ENCODE results near the gene KDM6B.
A peak's percentile ranks its signal among the peaks of the same experiment; 100 is the strongest.

KDM6B gene

DNA sequence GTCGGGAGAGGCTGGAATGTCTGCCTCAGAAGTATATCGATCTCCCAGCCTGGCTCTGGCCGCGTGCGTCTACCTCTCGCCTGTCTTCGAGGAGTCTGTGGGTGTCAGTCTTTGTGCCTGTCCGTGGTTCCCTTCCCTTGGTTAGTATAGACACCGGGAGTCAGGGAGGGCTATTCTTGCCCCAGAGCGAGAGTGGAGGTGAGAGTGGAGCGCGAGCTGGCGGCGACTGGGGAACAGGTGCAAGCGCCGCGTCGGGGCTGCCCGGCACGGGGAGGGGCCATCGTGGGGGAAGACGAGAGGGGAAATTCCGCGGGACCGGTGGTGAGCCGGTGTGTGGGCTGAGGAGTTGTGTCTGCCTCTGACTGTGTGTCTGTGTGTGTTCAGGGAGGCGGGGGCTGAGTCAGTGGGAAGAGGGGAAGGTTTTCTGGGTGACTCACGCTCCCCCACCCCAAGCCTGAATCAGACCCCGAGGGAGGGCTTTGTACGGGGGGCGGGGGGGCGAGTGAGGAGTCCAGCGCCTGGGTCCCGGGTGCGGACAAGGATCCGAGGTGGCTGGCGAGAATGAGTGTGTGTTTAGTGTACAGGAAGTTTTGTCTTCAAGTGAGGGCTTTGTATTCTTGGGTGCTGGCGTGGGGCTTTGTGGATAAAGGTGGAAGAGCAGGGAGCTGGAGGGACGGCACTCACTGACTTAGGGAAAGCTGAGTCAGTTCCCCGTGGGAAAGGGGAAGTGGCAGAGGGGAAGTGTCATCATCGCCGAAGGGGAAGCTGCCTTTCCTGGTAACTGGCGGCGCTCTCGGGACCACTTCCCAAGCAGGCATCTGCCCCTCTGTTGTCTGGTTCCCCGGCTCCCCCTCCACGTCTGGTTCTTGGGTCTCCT, 8.6 kb downstream of the KDM6B start:
- peak; percentile 99 for DNase-seq

- no peak for DNase-seq
These were observed 9.2 kb downstream of the KDM6B start for GRCh38 chr17:7843257-7843535.

DNA sequence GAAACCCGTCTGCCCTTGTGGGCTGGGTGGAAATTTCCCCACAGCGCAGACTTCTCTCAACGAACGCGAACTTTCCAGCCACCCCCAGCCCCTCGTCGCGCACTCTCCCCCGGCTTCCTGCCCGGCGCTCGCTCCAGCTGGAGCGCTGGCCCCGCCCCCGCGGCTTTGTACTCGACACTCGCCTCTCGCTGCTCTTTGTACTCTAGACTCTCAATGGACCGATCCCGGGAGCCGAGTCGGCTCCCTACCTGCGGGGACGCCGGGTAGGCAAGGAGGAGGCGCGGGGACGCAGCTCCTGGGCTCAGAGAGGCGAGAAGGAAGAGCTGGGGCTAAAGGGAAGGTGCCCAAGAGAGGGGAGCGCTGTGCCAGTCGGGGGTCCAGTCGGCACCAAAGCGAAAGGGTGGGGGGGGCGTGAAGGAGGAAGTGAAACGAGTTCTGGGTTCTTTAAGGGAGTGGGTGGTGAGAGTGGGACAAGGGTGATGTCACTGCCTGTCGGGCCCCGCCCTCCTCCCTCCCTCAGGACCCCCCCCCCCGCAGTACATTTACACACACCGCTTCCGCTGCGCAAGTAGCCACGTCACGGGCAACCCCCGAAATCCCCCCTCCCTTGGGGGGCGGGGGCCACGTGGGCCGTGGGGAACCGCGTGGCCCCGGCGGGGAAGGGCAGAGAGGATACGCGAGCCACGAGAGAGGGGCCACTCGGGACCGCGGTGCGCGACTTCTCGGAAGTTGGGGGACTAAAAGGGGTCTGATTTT, 9.7 kb downstream of the KDM6B start:
- DNase-seq, result peak; percentile 91

DNA sequence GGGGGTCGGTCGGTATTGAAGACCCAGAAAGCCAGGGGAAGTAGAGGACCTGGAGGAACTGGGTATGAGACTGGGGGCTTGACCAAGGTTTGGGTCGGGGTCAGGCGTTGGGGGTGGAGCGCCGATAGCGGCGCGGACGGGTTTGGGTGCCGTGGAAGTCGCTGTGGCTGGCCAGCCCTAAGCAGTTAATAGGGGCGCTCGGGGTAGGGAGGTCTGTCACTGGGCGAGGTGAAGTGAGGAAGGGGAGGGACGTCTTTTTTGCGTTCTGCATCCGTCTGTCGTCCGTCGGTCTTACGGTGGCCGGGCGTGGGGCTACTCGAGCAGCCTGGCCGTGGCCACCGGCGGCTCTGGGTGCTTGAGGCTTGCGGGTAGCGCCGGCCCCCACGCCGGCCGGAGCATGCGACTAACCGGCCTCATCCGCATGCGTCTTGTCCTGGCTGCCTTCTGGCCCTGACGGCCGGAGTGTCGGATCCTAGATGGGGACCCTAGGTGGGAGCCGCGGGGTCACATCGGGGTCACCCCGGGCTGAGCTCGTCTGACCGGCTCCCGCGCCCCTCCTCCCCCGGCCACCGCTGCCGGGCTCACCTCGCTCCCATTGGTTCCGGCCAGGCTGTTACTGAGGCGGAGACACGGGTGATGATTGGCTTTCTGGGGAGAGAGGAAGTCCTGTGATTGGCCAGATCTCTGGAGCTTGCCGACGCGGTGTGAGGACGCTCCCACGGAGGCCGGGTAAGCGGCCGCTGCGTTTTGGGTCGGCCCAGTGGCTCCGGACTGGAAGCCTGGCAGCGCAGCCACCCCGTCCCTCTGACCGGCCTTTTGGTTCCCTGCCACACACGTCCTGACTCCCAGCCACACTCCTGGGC, 10.5 kb downstream of the KDM6B start:
- DNase-seq, result peak; percentile 85

- DNase-seq, result no peak
These were observed 11.5 kb downstream of the KDM6B start for GRCh38 chr17:7845359-7846062.

DNA sequence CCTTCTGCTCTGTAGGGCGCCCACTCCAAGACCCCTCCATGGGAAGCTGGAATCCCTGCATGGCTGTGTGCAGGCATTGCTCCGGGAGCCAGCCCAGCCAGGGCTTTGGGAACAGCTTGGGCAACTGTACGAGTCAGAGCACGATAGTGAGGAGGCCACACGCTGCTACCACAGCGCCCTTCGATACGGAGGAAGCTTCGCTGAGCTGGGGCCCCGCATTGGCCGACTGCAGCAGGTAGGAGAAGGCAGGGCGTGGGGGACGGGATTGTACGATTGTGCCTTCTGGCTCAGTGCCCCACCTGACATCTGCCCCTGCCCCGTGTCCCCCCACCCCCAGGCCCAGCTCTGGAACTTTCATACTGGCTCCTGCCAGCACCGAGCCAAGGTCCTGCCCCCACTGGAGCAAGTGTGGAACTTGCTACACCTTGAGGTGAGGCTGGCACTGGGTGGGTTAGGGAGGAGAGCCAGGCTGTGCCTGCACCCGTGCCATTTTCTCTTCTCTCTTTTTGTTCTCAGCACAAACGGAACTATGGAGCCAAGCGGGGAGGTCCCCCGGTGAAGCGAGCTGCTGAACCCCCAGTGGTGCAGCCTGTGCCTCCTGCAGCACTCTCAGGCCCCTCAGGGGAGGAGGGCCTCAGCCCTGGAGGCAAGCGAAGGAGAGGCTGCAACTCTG, 12.2 kb downstream of the KDM6B start:
- DNase-seq, result no peak

- no peak for DNase-seq
These were observed 13.0 kb downstream of the KDM6B start for GRCh38 chr17:7846765-7847661.

DNA sequence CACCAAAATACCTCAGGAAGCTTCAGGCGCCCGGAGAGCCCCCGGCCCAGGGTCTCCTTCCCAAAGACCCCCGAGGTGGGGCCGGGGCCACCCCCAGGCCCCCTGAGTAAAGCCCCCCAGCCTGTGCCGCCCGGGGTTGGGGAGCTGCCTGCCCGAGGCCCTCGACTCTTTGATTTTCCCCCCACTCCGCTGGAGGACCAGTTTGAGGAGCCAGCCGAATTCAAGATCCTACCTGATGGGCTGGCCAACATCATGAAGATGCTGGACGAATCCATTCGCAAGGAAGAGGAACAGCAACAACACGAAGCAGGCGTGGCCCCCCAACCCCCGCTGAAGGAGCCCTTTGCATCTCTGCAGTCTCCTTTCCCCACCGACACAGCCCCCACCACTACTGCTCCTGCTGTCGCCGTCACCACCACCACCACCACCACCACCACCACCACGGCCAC, 14.1 kb downstream of the KDM6B start:
- DNase-seq, result no peak

- no peak for DNase-seq
These were observed 14.7 kb downstream of the KDM6B start for GRCh38 chr17:7848739-7849129.

- DNase-seq, result no peak
These were observed 15.2 kb downstream of the KDM6B start for GRCh38 chr17:7849130-7849750.

DNA sequence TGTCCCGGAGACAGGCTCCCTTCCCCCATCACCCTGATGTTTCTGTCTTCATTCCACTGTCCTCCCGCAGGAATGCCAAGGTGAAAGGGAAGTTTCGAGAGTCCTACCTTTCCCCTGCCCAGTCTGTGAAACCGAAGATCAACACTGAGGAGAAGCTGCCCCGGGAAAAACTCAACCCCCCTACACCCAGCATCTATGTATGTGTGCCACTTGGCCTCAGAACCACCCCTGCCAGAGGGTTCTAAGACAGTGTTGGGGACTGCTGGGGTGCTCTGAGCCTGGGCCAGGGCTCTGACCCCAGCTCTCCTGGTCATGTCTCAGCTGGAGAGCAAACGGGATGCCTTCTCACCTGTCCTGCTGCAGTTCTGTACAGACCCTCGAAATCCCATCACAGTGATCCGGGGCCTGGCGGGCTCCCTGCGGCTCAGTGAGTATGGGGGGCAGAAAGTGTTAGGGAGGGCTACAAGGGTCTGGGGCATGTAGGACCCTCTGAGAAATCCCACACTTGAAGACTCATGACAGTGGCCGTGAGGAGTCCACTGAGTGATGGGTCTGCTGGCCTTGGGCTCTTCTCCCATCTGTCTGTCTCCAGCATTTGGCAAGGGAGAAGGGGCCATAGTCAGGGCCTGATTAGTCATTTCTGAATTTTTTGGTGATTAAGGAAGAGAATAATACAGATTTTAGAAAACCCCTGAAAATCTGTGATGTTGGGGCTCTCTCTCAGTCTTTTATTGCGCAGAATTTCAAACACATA, 15.9 kb downstream of the KDM6B start:
- no peak for DNase-seq

DNA sequence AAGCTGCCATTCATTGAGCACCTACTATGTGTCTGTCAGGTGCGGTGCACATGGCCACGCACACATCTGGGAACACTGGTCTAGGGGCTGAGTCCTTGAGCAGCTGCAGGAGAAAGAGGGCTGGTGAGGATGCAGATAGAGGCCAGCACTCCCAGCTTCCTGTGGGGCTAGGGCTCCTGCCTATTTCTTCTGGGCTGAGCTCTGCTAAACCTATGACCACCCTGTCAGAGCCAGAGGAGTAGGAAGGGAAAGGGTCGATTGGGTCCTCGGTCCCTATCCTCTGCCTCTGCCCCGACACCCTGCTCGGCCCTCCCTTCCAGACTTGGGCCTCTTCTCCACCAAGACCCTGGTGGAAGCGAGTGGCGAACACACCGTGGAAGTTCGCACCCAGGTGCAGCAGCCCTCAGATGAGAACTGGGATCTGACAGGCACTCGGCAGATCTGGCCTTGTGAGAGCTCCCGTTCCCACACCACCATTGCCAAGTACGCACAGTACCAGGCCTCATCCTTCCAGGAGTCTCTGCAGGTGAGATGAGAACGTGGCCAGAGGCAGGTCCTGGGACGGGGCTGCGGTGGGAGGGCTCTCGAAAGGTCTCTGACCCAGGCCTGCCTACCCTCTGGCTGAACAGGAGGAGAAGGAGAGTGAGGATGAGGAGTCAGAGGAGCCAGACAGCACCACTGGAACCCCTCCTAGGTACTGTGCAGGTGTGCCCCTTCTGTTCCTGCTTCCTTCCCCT, 16.9 kb downstream of the KDM6B start:
- no peak for DNase-seq

- peak; percentile 92 for DNase-seq
These were observed 17.6 kb downstream of the KDM6B start for GRCh38 chr17:7851438-7852261.

GRCh38 chr17:7852262-7852670, 18.2 kb downstream of the KDM6B start:
- DNase-seq, result no peak

DNA sequence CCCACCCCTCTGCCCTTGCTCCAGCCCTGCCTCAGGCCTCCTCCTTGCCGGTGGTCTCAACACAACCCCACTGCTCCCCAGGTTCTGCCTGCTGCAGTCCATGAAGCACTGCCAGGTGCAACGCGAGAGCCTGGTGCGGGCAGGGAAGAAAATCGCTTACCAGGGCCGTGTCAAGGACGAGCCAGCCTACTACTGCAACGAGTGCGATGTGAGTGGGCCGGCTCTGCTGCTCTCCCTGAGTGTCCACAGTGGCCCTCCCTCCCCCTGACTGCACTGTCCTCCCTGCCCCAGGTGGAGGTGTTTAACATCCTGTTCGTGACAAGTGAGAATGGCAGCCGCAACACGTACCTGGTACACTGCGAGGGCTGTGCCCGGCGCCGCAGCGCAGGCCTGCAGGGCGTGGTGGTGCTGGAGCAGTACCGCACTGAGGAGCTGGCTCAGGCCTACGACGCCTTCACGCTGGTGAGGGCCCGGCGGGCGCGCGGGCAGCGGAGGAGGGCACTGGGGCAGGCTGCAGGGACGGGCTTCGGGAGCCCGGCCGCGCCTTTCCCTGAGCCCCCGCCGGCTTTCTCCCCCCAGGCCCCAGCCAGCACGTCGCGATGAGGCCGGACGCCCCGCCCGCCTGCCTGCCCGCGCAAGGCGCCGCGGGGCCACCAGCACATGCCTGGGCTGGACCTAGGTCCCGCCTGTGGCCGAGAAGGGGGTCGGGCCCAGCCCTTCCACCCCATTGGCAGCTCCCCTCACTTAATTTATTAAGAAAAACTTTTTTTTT, 19.1 kb downstream of the KDM6B start:
- DNase-seq, result no peak

- DNase-seq, result no peak
These were observed 19.6 kb downstream of the KDM6B start for GRCh38 chr17:7853691-7854038.

DNA sequence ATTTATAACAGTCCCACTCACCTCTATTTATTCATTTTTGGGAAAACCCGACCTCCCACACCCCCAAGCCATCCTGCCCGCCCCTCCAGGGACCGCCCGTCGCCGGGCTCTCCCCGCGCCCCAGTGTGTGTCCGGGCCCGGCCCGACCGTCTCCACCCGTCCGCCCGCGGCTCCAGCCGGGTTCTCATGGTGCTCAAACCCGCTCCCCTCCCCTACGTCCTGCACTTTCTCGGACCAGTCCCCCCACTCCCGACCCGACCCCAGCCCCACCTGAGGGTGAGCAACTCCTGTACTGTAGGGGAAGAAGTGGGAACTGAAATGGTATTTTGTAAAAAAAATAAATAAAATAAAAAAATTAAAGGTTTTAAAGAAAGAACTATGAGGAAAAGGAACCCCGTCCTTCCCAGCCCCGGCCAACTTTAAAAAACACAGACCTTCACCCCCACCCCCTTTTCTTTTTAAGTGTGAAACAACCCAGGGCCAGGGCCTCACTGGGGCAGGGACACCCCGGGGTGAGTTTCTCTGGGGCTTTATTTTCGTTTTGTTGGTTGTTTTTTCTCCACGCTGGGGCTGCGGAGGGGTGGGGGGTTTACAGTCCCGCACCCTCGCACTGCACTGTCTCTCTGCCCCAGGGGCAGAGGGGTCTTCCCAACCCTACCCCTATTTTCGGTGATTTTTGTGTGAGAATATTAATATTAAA, 20.2 kb downstream of the KDM6B start:
- DNase-seq, result no peak

Measured in stimulated activated naive CD4-positive, alpha-beta T cell treated with Interleukin-2 at 50 U/mL for 16 hours (primary cell).